NCI-H2171 (cell line): ENCODE results near the gene COX8C.
"Not testable (repeated sequence)": the region's sequence is repeated elsewhere in the genome, so short reads cannot be mapped to it uniquely, and the experiment has no call there.

ENCODE experiments used
- DNase-seq: peaks from one replicate; lab custom pipeline; 2025; lab: John Stamatoyannopoulos, UW

COX8C gene

DNA sequence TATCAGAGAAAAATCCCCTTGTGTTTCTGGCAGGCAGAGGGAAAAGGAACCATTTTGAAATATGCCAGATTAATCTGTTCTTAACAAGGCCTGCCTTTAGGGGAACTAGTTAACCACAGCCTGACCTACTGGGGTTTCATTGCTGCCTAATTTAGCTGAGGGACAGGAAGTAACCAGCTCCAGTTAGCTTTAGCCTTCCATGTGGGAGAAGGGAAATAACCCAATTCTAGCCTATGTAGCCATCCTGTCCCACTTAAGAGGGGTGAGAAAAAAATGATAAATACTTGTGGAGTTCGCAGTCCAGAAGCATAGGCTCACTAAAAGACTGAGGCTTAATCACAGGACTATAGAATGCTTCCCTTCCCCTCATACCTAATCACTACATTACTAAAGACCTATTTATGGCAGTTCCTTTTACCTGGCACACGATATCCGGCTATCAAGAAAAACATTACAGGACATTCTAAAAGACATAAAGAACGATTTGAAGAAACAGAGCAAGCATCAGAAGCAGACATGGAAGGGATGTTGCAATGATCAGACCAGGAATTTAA lies 22.8 kb downstream of the COX8C start:
- DNase-seq: no peak

DNA sequence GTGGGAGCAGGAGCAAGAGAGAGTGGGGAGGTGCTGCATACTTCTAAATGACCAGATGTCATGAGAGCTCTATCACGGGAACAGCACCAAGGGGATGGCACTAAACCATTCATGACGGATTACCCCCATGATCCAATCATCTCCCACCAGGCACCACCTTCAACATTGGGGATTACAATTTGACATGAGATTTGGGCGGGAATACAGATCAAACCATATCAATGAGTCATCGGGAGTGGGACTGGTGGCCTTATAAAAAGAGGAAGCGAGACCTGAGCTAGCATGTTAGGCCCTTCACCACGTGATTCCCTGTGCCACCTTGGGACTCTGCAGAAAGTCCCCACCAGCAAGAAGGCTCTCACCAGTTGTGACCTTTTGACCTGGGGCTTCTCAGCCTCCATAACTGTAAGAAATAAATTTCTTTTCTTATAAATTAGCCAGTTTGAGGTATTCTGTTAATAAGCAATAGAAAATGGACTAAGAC lies 28.7 kb downstream of the COX8C start:
- DNase-seq: no peak

DNA sequence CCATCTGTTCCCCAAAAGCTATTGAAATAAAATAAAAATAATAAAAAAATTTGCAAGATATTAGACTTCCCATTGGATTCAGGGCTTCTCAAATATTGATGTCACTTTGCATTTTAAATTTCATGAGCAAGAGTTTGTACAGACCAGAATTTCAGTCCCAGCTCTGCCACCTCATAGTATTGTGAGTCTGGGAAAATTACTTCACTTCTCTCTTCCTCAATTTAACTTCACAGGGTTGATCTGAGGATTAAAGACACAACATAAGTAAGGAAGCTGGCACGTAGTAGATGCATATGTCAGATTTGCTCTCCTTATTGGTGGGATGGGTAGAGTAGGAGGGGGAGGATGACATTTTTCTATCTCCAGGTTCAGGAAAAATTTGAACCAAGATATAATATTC lies 32.8 kb downstream of the COX8C start:
- DNase-seq: no peak

DNA sequence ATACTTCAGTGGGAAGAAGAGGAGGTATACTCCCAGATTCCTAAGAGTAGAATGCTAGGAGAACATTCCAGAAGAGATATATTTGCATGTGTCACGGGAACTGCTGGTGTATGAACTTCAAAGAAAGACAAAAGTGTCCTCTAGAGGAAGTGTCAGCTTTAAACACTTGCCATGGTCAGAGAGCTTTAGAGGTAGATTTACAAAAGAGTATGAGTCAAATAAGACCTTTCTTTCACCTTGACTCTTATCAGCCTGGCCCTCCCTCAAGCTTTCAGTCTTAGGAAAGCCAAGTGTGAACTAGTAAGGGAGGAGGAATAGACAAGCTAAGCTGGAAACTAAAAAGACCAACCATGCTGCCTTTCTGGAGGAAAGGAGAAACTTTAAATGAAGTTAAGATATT lies 34.7 kb downstream of the COX8C start:
- DNase-seq: no peak

DNA sequence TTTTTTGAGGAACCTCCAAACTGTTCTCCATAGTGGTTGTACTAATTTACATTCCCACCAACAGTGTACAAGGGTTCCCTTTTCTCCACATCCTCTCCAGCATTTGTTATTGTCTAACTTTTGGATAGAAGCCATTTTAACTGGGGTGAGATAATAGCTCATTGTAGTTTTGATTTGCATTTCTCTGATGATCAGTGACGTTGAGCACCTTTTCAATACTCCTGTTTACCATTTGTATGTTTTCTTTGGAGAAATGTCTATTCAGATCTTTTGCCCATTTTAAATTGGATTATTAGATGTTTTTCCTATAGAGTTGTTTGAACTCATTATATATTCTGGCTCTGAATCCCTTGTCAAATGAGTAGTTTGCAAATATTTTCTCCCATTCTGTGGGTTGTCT lies 37.3 kb downstream of the COX8C start:
- DNase-seq: not testable (repeated sequence)

DNA sequence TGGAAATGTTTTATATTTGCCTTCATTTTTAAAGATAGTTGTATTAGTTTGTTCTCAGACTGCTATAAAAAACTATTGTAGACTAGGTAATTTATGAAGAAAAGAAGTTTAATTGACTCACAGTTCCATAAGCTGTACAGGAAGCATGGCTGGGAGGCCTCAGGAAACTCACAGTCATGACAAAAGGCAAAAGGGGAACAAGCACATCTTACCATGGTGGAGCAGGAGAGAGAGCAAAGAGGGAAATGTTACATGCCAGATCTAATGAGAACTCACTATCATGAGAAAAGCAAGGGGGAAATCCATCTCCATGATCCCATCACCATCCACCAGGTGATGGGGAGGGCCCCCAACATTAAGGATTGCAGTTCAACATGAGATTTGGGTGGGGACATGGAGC lies 48.2 kb downstream of the COX8C start:
- DNase-seq: no peak

DNA sequence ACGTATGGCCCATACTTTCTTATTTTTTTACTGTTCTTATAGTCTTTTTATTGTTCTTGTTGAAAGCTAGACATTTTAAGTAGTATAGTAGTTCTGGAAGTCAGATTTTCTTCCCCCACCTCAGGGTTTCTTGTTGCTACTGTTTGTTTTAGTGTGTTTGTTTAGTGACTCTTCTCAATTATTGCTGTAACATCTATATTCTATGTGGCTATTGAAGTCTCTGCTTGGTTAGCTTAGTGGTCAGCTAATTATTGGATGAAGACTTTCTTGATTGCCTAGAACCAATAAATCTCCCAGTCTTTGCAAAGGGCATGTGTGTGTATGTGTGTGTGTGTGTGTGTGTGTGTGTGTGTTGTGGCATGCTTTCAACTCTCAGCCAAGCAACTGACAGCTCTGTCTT lies 49.5 kb downstream of the COX8C start:
- DNase-seq: no peak
